CD14-positive monocyte (primary cell): Measurements from ENCODE around the gene FOXA3. TPM values are rescaled to one million over a fixed set of nuclear protein-coding genes. Genes with fewer than 3 reads are reported as not detected.
A peak's percentile ranks its signal among the peaks of the same experiment; 100 is the strongest.

Experiments
- DNase-seq, 3 donors: peaks; one replicate each; pipeline ENCODE4 v3.0.0-alpha.2; 2011 to 2022
- H2AFZ ChIP-seq: 2 replicates; pipeline ENCODE4 v1.6.0; 2012; ENCODE audit warnings: mild to moderate bottlenecking, low read depth, low read length, inconsistent platforms; ENCODE audit not compliant: insufficient read depth, poor library complexity, severe bottlenecking
- H3K27ac ChIP-seq, 2 donors: 1 replicate in 1 of 2; 2 replicates in 1 of 2; pipeline ENCODE4 v1.5.1; 2012 to 2013; ENCODE audit warnings: low read length in 2 of 2, control low read depth in 1 of 2, inconsistent platforms in 1 of 2, low read depth in 1 of 2, mild to moderate bottlenecking in 1 of 2
- H3K27me3 ChIP-seq, 2 donors: one replicate each; pipeline versions ENCODE4 v1.6.0 to v1.6.1; 2011 to 2013; ENCODE audit warnings: low read length in 2 of 2; ENCODE audit not compliant: control insufficient read depth in 2 of 2, insufficient read depth in 2 of 2
- H3K36me3 ChIP-seq, 2 donors: replicated peaks in 1 of 2; 1 replicate in 1 of 2; 2 replicates in 1 of 2; pipeline versions ENCODE4 v1.5.1 to v1.6.1; 2012 to 2013; ENCODE audit warnings: low read length in 2 of 2, control low read depth in 1 of 2, inconsistent platforms in 1 of 2, mild to moderate bottlenecking in 1 of 2; ENCODE audit not compliant: insufficient read depth in 2 of 2, control insufficient read depth in 1 of 2
- H3K4me1 ChIP-seq, 2 donors: 1 replicate in 1 of 2; 2 replicates in 1 of 2; pipeline versions ENCODE4 v1.5.1 to v1.6.1; 2012 to 2013; ENCODE audit warnings: low read length in 2 of 2, control low read depth in 1 of 2, inconsistent platforms in 1 of 2, mild to moderate bottlenecking in 1 of 2, moderate library complexity in 1 of 2; ENCODE audit not compliant: insufficient read depth in 2 of 2, control insufficient read depth in 1 of 2
- H3K4me2 ChIP-seq: replicated peaks from 2 replicates; pipeline ENCODE3; 2012; ENCODE audit warnings: low read length, moderate library complexity, mild to moderate bottlenecking; ENCODE audit not compliant: poor library complexity, severe bottlenecking; ENCODE audit errors: extremely low read depth
- H3K4me3 ChIP-seq, 3 experiments: fragments of 200-600 bp in 1 of 3; sonication (generic) in 1 of 3; replicated peaks in 1 of 3; 1 replicate in 2 of 3; 2 replicates in 1 of 3; pipeline ENCODE4 v1.5.1; 2011 to 2013; ENCODE audit warnings: low read length in 3 of 3, mild to moderate bottlenecking in 3 of 3, control low read depth in 2 of 3, low read depth in 2 of 3, inconsistent platforms in 1 of 3, moderate library complexity in 1 of 3
- H3K79me2 ChIP-seq: 2 replicates; pipeline ENCODE4 v1.6.0; 2012; ENCODE audit warnings: mild to moderate bottlenecking, control low read depth, inconsistent platforms, low read length, moderate library complexity; ENCODE audit not compliant: insufficient read depth
- H3K9ac ChIP-seq: 2 replicates; pipeline ENCODE4 v1.6.0; 2017; ENCODE audit warnings: low read length, mild to moderate bottlenecking; ENCODE audit not compliant: insufficient read depth, poor library complexity, severe bottlenecking
- H3K9me3 ChIP-seq, 2 donors: replicated peaks in 1 of 2; 1 replicate in 1 of 2; 2 replicates in 1 of 2; pipeline versions ENCODE4 v1.5.1 to v1.6.1; 2012 to 2013; ENCODE audit warnings: low read length in 2 of 2, control low read depth in 1 of 2; ENCODE audit not compliant: control insufficient read depth in 1 of 2, insufficient read depth in 1 of 2
- H4K20me1 ChIP-seq: 2 replicates; pipeline ENCODE4 v1.6.0; 2012; ENCODE audit warnings: mild to moderate bottlenecking, low read length, control low read depth, moderate library complexity; ENCODE audit not compliant: insufficient read depth
- H3K27ac Mint-ChIP-seq, 7 donors: one replicate each; pipeline ENCODE4 v1.8.0; 2020; ENCODE audit warnings: mild to moderate bottlenecking in 7 of 7, mixed read lengths in 7 of 7, moderate library complexity in 6 of 7, inconsistent platforms in 2 of 7
- H3K27me3 Mint-ChIP-seq, 3 donors: one replicate each; pipeline ENCODE4 v1.8.0; 2021 to 2022; ENCODE audit warnings: low read depth in 3 of 3, mild to moderate bottlenecking in 3 of 3, mixed read lengths in 3 of 3, moderate library complexity in 3 of 3, inconsistent platforms in 1 of 3
- H3K36me3 Mint-ChIP-seq, 2 donors: one replicate each; pipeline ENCODE4 v1.8.0; 2020; ENCODE audit warnings: mixed read lengths in 2 of 2, inconsistent platforms in 1 of 2, mild to moderate bottlenecking in 1 of 2
- H3K4me1 Mint-ChIP-seq: one replicate; pipeline ENCODE4 v1.8.0; 2020; ENCODE audit warnings: mild to moderate bottlenecking, mixed read lengths
- H3K4me3 Mint-ChIP-seq, 2 donors: one replicate each; pipeline ENCODE4 v1.8.0; 2020; ENCODE audit warnings: mild to moderate bottlenecking in 2 of 2, mixed read lengths in 2 of 2, moderate library complexity in 1 of 2
- H3K9me3 Mint-ChIP-seq, 7 donors: one replicate each; pipeline ENCODE4 v1.8.0; 2020 to 2022; ENCODE audit warnings: mixed read lengths in 7 of 7, mild to moderate bottlenecking in 6 of 7, moderate library complexity in 6 of 7, inconsistent platforms in 2 of 7
- CTCF ChIP-seq: fragments of 200-600 bp; IDR thresholded peaks from one replicate; pipeline ENCODE4 v1.8.0; 2022; ENCODE audit warnings: antibody characterized with exemption, mild to moderate bottlenecking
- WGBS: methylation state at CpG from one replicate; pipeline ENCODE4 v1.1.5; 2013; ENCODE audit warnings: missing lambda C conversion rate; ENCODE audit not compliant: insufficient coverage; 5-methylcytosine and 5-hydroxymethylcytosine counted together
- intact Hi-C, 2 donors: fragments of 100-400 bp; cut with micrococcal nuclease; formaldehyde crosslinking; loops; one replicate each; pipeline versions ENCODE4 v1.15.0 to v1.15.1; 2023
- polyA plus RNA-seq, 3 donors: library from polyadenylated mRNA; depleted of rRNA in 1 of 3; unstranded in 2 of 3; stranded (reverse) in 1 of 3; fragments of 300-500 nt in 2 of 3; fragments of >200 nt in 1 of 3; fragmentation: Illumina TruSeq in 2 of 3; gene quantifications; 1 replicate in 2 of 3; 2 replicates in 1 of 3; pipeline ENCODE4 v1.2.3, GENCODE V29; 2012 to 2021

The FOXA3 gene
- polyA plus RNA-seq, 3 donors: not detected

- Mint-ChIP-seq H3K27ac (peak overlapping the region in 5 of 7 donors; percentile 33 to 97 (median 97)), H3K27me3 (peaks cover 37 to 50% (median 50%) of the 10 kb centered on the region in 3 donors), H3K9me3 (peaks cover 0 to 20% (median 10%) of the 10 kb centered on the region in 7 donors), H3K4me1 (peaks cover 30% of the 10 kb centered on the region), H3K4me3 (peak overlapping the region; percentile 88 to 92), H3K36me3 (peaks cover 23 to 26% of the 10 kb centered on the region in 2 donors)
- DNase-seq: no peak
- Histone ChIP-seq H3K4me2 (peak overlapping the region; percentile 78), H4K20me1 (peaks cover 31% of the 10 kb centered on the region), H3K4me3 (peak overlapping the region; percentile 6 to 80 (median 42)), H3K4me1 (peaks cover 27 to 37% of the 10 kb centered on the region in 2 donors), H3K79me2 (peaks cover 42% of the 10 kb centered on the region), H3K27ac (no peak overlapping the region), H3K36me3 (peaks cover 14% of the 10 kb centered on the region in 2 donors), H3K9me3 (peaks cover 0 to 8% of the 10 kb centered on the region in 2 donors), H3K9ac (peak overlapping the region; percentile 90), H2AFZ (peak overlapping the region; percentile 87), H3K27me3 (peaks cover 21 to 35% of the 10 kb centered on the region in 2 donors)
- TF ChIP-seq CTCF: no peak
- WGBS: 5% methylated on average over 13 of the region's 22 CpGs
- intact Hi-C loops: loop anchor here (1.0 to 10.0 kb wide), 6 partner anchors 23 to 991 kb away; partner anchors contain the start of genes IRF2BP1 (in 2 of the 2), AP2S1 (in 1 of the 2), CCDC61 (in 1 of the 2) and FBXO46 (in 1 of the 2)
These were observed 739 bp upstream of the FOXA3 start for GRCh38 chr19:45863335-45863839.

GRCh38 chr19:45864629-45865082 is 530 bp downstream of the FOXA3 start:
- 51% methylated on average over 12 of the region's 12 CpGs for WGBS
- TF ChIP-seq CTCF: no peak

More at GRCh38 chr19:45864629-45865082, 530 bp downstream of the FOXA3 start:
- peaks cover 21 to 38% of the 10 kb centered on the region in 2 donors for H3K27me3 ChIP-seq
- Mint-ChIP-seq H3K4me3 (peak overlapping the region; percentile 43 to 87), H3K9me3 (peaks cover 0 to 20% (median 10%) of the 10 kb centered on the region in 7 donors), H3K27me3 (peaks cover 37 to 56% (median 50%) of the 10 kb centered on the region in 3 donors), H3K4me1 (peaks cover 30% of the 10 kb centered on the region), H3K27ac (no peak overlapping the region), H3K36me3 (peaks cover 12 to 14% of the 10 kb centered on the region in 2 donors)
- H3K9me3 ChIP-seq: peaks cover 0 to 8% of the 10 kb centered on the region in 2 donors
- H4K20me1 ChIP-seq: peaks cover 19% of the 10 kb centered on the region
- H3K36me3 ChIP-seq: peaks cover 2 to 4% of the 10 kb centered on the region in 2 donors
- H3K27ac ChIP-seq: no peak overlapping the region
- no peak overlapping the region for H3K9ac ChIP-seq
- H3K79me2 ChIP-seq: peaks cover 31% of the 10 kb centered on the region
- H3K4me3 ChIP-seq: peak overlapping the region in 1 of 3 experiments; percentile 80
- H3K4me2 ChIP-seq: no peak overlapping the region
- peak overlapping the region; percentile 24 for H2AFZ ChIP-seq
- H3K4me1 ChIP-seq: peaks cover 27 to 37% of the 10 kb centered on the region in 2 donors
- DNase-seq: no peak
- intact Hi-C loops: loop anchor here (5.0 to 10.0 kb wide), 4 partner anchors 38 to 990 kb away; partner anchors contain the start of genes AP2S1 (in 1 of the 2), FBXO46 (in 1 of the 2), MEIOSIN (in 1 of the 2) and MYPOP (in 1 of the 2)
